ENCODE results near the gene MAP3K20.

MAP3K20 gene

GRCh38 chr2:173145454-173145853 lies 69.8 kb downstream of the MAP3K20 start:
- Histone ChIP-seq H3K27ac (no peak overlapping the region), H3K4me3 (ENCODE audit: low read depth, low read length) (no peak overlapping the region)

DNA sequence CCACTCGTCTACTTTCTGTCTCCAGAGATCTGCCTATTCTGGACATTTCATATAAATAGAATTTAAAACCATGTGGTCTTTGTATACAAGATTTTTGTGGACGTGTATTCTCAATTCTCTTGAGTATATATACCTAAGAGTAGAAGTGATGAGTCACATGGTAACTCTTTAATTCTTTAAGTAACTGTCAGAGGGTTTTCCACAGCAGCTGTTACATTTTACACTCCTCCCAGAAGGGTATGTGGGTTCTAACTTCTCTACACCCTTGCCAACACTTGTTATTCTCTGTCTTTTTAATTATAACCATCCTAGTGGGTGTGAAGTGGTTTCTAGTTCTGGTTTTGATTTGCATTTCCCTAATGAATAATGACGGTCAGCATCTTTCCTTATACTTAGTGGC lies 70.9 kb downstream of the MAP3K20 start:
- Histone ChIP-seq H3K36me3 (replicated peaks) (no peaks in the 10 kb centered on the region), H3K27ac (no peak overlapping the region), H3K27me3 (replicated peaks) (no peaks in the 10 kb centered on the region), H3K4me3 (ENCODE audit: low read depth, low read length) (no peak overlapping the region)
- no peak for DNase-seq
- TF ChIP-seq, protein P1, sequence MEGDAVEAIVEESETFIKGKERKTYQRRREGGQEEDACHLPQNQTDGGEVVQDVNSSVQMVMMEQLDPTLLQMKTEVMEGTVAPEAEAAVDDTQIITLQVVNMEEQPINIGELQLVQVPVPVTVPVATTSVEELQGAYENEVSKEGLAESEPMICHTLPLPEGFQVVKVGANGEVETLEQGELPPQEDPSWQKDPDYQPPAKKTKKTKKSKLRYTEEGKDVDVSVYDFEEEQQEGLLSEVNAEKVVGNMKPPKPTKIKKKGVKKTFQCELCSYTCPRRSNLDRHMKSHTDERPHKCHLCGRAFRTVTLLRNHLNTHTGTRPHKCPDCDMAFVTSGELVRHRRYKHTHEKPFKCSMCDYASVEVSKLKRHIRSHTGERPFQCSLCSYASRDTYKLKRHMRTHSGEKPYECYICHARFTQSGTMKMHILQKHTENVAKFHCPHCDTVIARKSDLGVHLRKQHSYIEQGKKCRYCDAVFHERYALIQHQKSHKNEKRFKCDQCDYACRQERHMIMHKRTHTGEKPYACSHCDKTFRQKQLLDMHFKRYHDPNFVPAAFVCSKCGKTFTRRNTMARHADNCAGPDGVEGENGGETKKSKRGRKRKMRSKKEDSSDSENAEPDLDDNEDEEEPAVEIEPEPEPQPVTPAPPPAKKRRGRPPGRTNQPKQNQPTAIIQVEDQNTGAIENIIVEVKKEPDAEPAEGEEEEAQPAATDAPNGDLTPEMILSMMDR (IDR thresholded peaks at IDR 0.05; ENCODE audit: low read depth, low read length, missing control alignments) = no peak
- in situ Hi-C loops (cut with HindIII; ENCODE audit: low pct_ligation_motif_present, low sequenced_read_pairs) = no loop called here

More at GRCh38 chr2:173145454-173145853, 69.8 kb downstream of the MAP3K20 start:
- TF ChIP-seq, protein P1 (IDR thresholded peaks at IDR 0.05; ENCODE audit: low read depth, low read length, missing control alignments) = no peak
- no peak for DNase-seq
- no peaks in the 10 kb centered on the region for H3K27me3 ChIP-seq (replicated peaks)
- H3K36me3 ChIP-seq (replicated peaks) = no peaks in the 10 kb centered on the region
- in situ Hi-C loops (cut with HindIII; ENCODE audit: low pct_ligation_motif_present, low sequenced_read_pairs) = no loop called here

DNA sequence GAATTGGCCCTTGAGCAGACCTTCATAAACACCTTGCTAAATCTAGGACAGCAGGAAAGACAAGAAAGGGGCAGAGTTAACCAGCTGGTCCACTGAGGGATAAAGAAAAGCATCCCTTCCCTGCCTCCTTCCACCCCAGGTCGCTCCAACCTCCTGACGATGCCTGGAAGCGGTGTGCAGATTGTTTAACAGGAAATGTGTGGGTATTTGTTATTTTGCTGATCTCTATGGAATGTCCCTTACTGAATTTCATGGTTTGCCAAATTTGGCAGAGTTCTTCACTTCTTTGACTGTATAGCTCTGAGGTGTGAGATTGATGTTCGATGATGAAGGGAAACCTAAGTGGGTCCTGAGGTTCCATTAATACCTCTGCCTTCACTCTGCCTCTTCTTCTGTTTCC lies 72.9 kb downstream of the MAP3K20 start:
- in situ Hi-C loops (cut with HindIII; ENCODE audit: low pct_ligation_motif_present, low sequenced_read_pairs) = no loop called here
- Histone ChIP-seq H3K27me3 (replicated peaks) (no peaks in the 10 kb centered on the region), H3K4me3 (ENCODE audit: low read depth, low read length) (no peak overlapping the region), H3K27ac (no peak overlapping the region), H3K36me3 (replicated peaks) (no peaks in the 10 kb centered on the region)
- TF ChIP-seq, protein P1 (IDR thresholded peaks at IDR 0.05; ENCODE audit: low read depth, low read length, missing control alignments) = no peak
- no peak for DNase-seq

- TF ChIP-seq, protein P1 (IDR thresholded peaks at IDR 0.05; ENCODE audit: low read depth, low read length, missing control alignments) = no peak
- no peaks in the 10 kb centered on the region for H3K27me3 ChIP-seq (replicated peaks)
- no peak overlapping the region for H3K4me3 ChIP-seq (ENCODE audit: low read depth, low read length)
- DNase-seq = no peak
- in situ Hi-C loops (cut with HindIII; ENCODE audit: low pct_ligation_motif_present, low sequenced_read_pairs) = no loop called here
- no peak overlapping the region for H3K27ac ChIP-seq
- no peaks in the 10 kb centered on the region for H3K36me3 ChIP-seq (replicated peaks)
Measured at GRCh38 chr2:173149491-173149890, 73.8 kb downstream of the MAP3K20 start.

DNA sequence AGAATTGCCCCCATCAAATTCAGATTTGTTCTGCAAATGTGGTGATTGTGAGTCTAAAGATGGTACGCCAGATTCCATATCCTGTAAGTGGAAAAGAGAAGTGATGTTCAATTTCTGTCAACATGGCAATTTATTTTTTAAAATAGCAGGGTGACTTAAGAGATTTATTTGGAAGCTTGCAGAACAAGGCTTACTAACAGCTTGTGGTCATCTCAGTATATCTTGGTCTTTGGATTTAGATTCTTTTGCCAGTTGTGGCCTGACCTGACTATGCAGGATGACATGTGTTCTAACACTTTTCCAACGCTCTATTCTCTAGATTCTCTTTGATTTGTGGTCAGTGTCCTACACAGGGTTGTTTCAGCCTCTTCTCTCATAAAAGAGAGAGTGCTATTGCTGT lies 74.4 kb downstream of the MAP3K20 start:
- Histone ChIP-seq H3K36me3 (replicated peaks) (no peaks in the 10 kb centered on the region), H3K27ac (no peak overlapping the region), H3K27me3 (replicated peaks) (no peaks in the 10 kb centered on the region), H3K4me3 (ENCODE audit: low read depth, low read length) (no peak overlapping the region)
- in situ Hi-C loops (cut with HindIII; ENCODE audit: low pct_ligation_motif_present, low sequenced_read_pairs) = no loop called here
- TF ChIP-seq, protein P1 (IDR thresholded peaks at IDR 0.05; ENCODE audit: low read depth, low read length, missing control alignments) = no peak
- DNase-seq = peak; percentile 41

- DNase-seq = no peak
- Histone ChIP-seq H3K4me3 (ENCODE audit: low read depth, low read length) (no peak overlapping the region), H3K27me3 (replicated peaks) (no peaks in the 10 kb centered on the region), H3K27ac (peak overlapping the region; percentile 74), H3K36me3 (replicated peaks) (no peaks in the 10 kb centered on the region)
- in situ Hi-C loops (cut with HindIII; ENCODE audit: low pct_ligation_motif_present, low sequenced_read_pairs) = no loop called here
- TF ChIP-seq, protein P1 (IDR thresholded peaks at IDR 0.05; ENCODE audit: low read depth, low read length, missing control alignments) = no peak
Measured at GRCh38 chr2:173150963-173151362, 75.3 kb downstream of the MAP3K20 start.

All from brain microvascular endothelial cell (primary cell).